Measurements from ENCODE around the gene CDRT15.
"Not testable (repeated sequence)": the region's sequence is repeated elsewhere in the genome, so short reads cannot be mapped to it uniquely, and the experiment has no call there.

DNA sequence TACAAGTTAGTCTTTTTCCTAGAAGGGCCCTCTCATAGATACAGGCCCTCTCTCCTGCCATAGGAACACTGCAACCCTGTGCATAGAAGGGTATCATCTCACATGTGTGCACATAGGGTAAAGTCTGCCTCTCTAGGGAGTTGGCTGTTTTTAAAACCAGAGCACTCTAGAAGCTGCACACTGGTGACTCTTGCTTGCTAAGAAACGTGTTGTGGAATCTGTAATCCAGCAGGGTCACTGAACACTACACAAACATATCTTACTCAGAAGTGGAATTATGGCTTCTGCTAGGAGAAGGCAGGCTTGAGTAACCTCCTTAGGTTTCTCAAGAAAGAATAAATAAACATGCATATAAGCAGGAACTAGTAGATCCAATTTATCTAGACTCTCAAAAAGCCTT, 45.9 kb downstream of the CDRT15 start:
- TF ChIP-seq, protein P1, sequence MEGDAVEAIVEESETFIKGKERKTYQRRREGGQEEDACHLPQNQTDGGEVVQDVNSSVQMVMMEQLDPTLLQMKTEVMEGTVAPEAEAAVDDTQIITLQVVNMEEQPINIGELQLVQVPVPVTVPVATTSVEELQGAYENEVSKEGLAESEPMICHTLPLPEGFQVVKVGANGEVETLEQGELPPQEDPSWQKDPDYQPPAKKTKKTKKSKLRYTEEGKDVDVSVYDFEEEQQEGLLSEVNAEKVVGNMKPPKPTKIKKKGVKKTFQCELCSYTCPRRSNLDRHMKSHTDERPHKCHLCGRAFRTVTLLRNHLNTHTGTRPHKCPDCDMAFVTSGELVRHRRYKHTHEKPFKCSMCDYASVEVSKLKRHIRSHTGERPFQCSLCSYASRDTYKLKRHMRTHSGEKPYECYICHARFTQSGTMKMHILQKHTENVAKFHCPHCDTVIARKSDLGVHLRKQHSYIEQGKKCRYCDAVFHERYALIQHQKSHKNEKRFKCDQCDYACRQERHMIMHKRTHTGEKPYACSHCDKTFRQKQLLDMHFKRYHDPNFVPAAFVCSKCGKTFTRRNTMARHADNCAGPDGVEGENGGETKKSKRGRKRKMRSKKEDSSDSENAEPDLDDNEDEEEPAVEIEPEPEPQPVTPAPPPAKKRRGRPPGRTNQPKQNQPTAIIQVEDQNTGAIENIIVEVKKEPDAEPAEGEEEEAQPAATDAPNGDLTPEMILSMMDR (IDR thresholded peaks at IDR 0.05), result not testable (repeated sequence)
- not testable (repeated sequence) for TF ChIP-seq POLR2A (IDR thresholded peaks at IDR 0.05)

All from esophagus squamous epithelium (tissue), 4 donors.